Spinal cord (tissue), 10 donors: Measurements from ENCODE around the gene MIA. TPM values are rescaled to one million over a fixed set of nuclear protein-coding genes. Genes with fewer than 3 reads are reported as not detected.

Source experiments
- DNase-seq, 6 donors: peaks; one replicate each; pipeline versions ENCODE4 v3.0.0 to v3.0.0-alpha.2; 2013 to 2015; ENCODE audit warnings: low spot score in 6 of 6, low read depth in 4 of 6
- H3K27ac ChIP-seq: one replicate; pipeline ENCODE4 v1.5.1; 2013; ENCODE audit warnings: low read depth, low read length, control low read depth
- H3K27me3 ChIP-seq: one replicate; pipeline ENCODE4 v1.6.1; 2013; ENCODE audit warnings: low read length; ENCODE audit not compliant: control insufficient read depth, insufficient read depth
- H3K36me3 ChIP-seq: one replicate; pipeline ENCODE4 v1.6.1; 2013; ENCODE audit warnings: low read length; ENCODE audit not compliant: control insufficient read depth, insufficient read depth
- H3K4me1 ChIP-seq: one replicate; pipeline ENCODE4 v1.6.1; 2013; ENCODE audit warnings: low read length; ENCODE audit not compliant: control insufficient read depth, insufficient read depth
- H3K4me3 ChIP-seq: one replicate; pipeline ENCODE4 v1.5.1; 2013; ENCODE audit warnings: low read depth, low read length, control low read depth
- H3K9me3 ChIP-seq: one replicate; pipeline ENCODE4 v1.6.1; 2013; ENCODE audit warnings: low read length; ENCODE audit not compliant: control insufficient read depth, insufficient read depth
- WGBS: methylation state at CpG from one replicate; pipeline ENCODE4 v1.1.5; 2013; ENCODE audit warnings: missing lambda C conversion rate; ENCODE audit not compliant: insufficient coverage; 5-methylcytosine and 5-hydroxymethylcytosine counted together
- polyA plus RNA-seq, 2 donors: library from polyadenylated mRNA; unstranded; fragments of 120-200 nt; gene quantifications; one replicate each; pipeline ENCODE4 v1.2.1, GENCODE V29; 2013; ENCODE audit not compliant: insufficient read length in 2 of 2
- total RNA-seq, 2 donors: library from RNA; depleted of rRNA in 1 of 2; stranded (reverse); fragments of 120-200 nt in 1 of 2; fragments of >200 nt in 1 of 2; gene quantifications; one replicate each; pipeline versions ENCODE4 v1.2.3 to v1.2.4, GENCODE V29; 2013 to 2014
- donor health status: healthy.

Gene MIA
- total and polyA plus RNA-seq, 4 donors, result 7.9 to 20.2 (median 14.2) TPM

DNA sequence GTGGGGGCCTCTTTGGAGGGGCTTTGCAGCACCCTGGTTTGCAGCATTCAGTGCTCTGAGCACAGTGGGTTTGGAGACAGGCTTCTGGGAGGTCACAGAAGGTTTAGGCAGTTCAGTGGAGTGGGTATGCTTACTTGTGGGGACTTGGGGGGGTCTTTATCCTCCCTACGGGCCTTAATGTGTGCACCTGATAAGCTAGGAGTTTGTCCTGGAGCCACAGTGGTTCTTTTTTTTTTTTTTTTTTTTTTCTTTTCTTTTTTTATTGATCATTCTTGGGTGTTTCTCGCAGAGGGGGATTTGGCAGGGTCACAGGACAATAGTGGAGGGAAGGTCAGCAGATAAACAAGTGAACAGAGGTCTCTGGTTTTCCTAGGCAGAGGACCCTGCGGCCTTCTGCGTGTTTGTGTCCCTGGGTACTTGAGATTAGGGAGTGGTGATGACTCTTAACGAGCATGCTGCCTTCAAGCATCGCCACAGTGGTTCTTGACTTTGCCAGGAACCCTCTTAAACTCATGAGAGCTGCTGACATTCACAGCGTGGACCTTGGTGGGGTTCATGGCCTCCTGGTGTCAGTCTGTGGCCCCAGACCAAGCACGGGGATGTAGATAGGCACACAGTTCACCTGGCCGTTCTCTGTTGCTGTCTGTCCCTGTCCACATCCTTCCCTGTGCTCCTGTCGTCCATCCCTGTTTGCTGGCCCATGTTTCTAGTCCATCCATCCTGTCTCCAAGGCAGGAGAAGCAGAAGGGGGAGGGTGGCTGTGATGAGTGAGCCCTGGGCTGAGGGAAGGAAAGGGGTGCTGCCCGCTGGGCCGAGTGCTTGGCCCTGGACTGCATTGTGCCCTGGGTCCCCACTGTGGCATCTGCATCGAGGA, 26.3 kb downstream of the MIA start:
- no peaks in the 10 kb centered on the region for H3K27me3 ChIP-seq
- peaks cover 79% of the 10 kb centered on the region for H3K4me1 ChIP-seq
- no peak overlapping the region for H3K27ac ChIP-seq
- H3K36me3 ChIP-seq, result peaks cover 55% of the 10 kb centered on the region
- 62% methylated on average over 7 of the region's 13 CpGs for WGBS
- H3K4me3 ChIP-seq, result no peak overlapping the region
- DNase-seq, result no peak
- no peaks in the 10 kb centered on the region for H3K9me3 ChIP-seq

DNA sequence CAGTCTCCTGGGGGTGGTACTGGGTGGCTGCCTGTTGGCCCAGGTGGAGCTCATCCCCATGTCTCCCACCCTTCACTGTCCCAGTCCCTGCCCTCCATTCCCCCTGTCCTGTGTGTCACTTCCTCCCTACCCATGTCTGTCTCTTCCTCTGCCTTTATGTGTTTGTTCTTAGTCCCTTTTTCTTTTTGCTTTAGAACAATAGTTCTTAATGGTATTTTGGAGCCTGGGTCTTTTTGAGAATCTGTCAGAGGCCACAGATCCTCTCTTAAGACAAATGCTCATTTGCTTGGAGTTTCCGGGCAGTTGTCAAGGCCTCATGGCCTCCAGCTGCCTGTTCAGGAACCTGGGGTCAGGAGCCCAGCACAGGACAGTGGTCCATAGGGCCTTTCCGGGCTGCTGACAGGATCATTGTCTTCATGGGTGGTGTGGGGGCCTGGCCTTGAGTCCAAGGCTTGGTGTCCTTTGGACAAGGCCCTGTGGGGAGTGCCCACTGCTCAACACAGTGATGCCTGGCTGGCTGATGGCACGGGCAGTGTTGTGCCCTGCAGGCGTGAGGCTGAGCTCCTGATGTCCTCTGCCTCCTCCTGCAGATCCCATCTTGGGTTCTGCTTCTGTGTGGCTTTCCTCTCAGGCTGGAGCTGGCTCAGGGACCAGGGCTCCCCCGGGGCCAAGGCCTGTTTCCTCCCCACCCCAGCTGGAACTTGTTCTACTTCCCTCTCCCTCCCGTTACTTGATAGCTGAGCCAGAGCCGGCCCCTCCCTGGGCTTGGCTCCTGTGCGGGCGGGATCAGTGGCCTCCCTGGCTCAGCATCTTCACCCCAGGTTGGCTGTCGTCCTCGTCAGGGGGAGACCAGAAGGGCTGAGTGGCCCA, 27.2 kb downstream of the MIA start:
- Histone ChIP-seq H3K9me3 (no peaks in the 10 kb centered on the region), H3K27me3 (no peaks in the 10 kb centered on the region), H3K4me1 (peaks cover 88% of the 10 kb centered on the region), H3K4me3 (no peak overlapping the region), H3K36me3 (peaks cover 59% of the 10 kb centered on the region), H3K27ac (peak overlapping the region; percentile 52)
- DNase-seq, result peak in 1 of 6 donors; percentile 19
- 34% methylated on average over 11 of the region's 11 CpGs for WGBS

- WGBS, result 59% methylated on average over 6 of the region's 9 CpGs
- H3K4me1 ChIP-seq, result peaks cover 88% of the 10 kb centered on the region
- peaks cover 67% of the 10 kb centered on the region for H3K36me3 ChIP-seq
- no peaks in the 10 kb centered on the region for H3K27me3 ChIP-seq
- H3K4me3 ChIP-seq, result no peak overlapping the region
- no peak for DNase-seq
- H3K9me3 ChIP-seq, result no peaks in the 10 kb centered on the region
- H3K27ac ChIP-seq, result peak overlapping the region; percentile 52
Measured at GRCh38 chr19:40803170-40803856, 28.0 kb downstream of the MIA start.

GRCh38 chr19:40803857-40804782, 28.8 kb downstream of the MIA start:
- DNase-seq, result peak in 1 of 6 donors; percentile 17
- H3K4me1 ChIP-seq, result peaks cover 89% of the 10 kb centered on the region
- H3K27ac ChIP-seq, result no peak overlapping the region
- no peak overlapping the region for H3K4me3 ChIP-seq
- 81% methylated on average over 4 of the region's 6 CpGs for WGBS
- no peaks in the 10 kb centered on the region for H3K9me3 ChIP-seq
- no peaks in the 10 kb centered on the region for H3K27me3 ChIP-seq
- H3K36me3 ChIP-seq, result peaks cover 75% of the 10 kb centered on the region

GRCh38 chr19:40804783-40805242, 29.5 kb downstream of the MIA start:
- 58% methylated on average over 7 of the region's 7 CpGs for WGBS
- Histone ChIP-seq H3K9me3 (no peaks in the 10 kb centered on the region), H3K4me1 (peaks cover 92% of the 10 kb centered on the region), H3K27ac (no peak overlapping the region), H3K27me3 (no peaks in the 10 kb centered on the region), H3K4me3 (no peak overlapping the region), H3K36me3 (peaks cover 80% of the 10 kb centered on the region)
- DNase-seq, result peak in 2 of 6 donors; percentile 27 to 43

DNA sequence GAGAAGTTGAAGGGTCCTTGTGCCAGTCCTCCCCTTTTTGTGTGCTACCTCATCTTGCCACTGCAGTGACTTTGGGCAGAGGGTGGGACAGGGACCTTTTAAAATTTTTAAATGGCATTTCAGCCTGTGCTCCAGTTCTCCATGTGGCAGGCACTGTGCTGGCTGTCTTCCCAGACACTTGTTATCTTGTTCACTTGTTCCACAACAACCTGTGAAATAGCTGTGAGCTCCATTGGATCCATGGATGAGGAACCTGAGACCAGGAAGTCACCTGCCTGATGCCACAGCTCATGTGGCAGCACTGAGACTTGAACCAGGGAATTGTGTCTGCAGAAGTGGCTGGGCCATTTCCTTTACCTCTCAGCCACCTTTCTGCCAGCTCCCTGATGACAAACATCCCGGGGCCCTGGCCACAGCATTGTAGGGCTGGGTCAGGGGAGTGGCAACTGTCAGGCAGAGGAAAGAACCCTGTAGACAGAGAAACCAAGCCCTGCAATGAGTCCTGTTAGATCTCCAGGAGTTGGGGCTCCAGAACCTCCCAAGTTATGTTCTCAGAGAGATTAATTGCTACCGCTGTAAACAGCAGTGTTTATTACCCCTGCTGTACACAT, 30.0 kb downstream of the MIA start:
- H3K4me1 ChIP-seq, result peaks cover 92% of the 10 kb centered on the region
- H3K27me3 ChIP-seq, result no peaks in the 10 kb centered on the region
- H3K36me3 ChIP-seq, result peaks cover 79% of the 10 kb centered on the region
- H3K27ac ChIP-seq, result no peak overlapping the region
- WGBS, result 77% methylated on average over 2 of the region's 2 CpGs
- DNase-seq, result peak in 1 of 6 donors; percentile 16
- no peaks in the 10 kb centered on the region for H3K9me3 ChIP-seq
- no peak overlapping the region for H3K4me3 ChIP-seq

DNA sequence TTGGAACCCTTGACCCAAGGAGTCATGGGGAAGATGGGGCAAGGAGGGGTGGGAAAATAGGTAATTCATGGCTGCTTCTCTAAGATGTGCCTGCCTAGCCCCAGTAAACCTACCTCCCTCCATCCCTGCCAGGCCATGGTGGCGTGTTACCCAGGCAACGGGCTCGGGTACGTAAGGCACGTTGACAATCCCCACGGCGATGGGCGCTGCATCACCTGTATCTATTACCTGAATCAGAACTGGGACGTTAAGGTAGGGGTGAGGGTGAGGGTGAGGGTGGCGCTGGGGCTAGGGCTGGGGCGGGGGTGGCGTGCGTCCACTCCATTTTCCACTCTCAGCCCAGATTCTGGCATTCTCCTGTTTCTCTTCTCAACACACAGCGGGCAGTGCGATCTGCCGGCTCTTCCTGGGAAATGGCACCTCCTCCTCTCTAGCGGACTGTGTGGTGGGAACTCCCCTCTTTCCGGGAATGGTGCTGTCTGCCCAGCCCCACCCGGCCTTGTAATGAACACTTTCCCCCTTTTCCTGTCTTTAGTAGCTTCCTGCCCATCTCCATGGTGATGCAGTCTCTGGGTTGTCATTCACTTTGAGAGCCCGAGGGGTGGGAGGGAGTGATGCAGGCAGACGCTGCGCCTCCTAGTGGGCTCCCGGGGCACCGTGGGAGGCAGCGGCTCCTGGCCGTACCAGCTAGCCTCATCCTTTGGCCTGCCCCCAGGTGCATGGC, 31.3 kb downstream of the MIA start:
- Histone ChIP-seq H3K4me3 (no peak overlapping the region), H3K9me3 (no peaks in the 10 kb centered on the region), H3K4me1 (peaks cover 91% of the 10 kb centered on the region), H3K36me3 (peaks cover 67% of the 10 kb centered on the region), H3K27me3 (no peaks in the 10 kb centered on the region), H3K27ac (peak overlapping the region; percentile 70)
- 5% methylated on average over 16 of the region's 26 CpGs for WGBS
- peak; percentile 86 to 99 (median 91) for DNase-seq
